Camera-type eye (tissue), 1 donor: ENCODE data around the gene MAMLD1. TPM values are rescaled to one million over a fixed set of nuclear protein-coding genes. Genes with fewer than 3 reads are reported as not detected.

Experiments used
- total RNA-seq: library from RNA; depleted of rRNA; stranded (reverse); fragments of >200 nt; gene quantifications from one replicate; pipeline ENCODE4 v1.2.3, GENCODE V29; 2014

MAMLD1 gene
- total RNA-seq, result 5.6 TPM

DNA sequence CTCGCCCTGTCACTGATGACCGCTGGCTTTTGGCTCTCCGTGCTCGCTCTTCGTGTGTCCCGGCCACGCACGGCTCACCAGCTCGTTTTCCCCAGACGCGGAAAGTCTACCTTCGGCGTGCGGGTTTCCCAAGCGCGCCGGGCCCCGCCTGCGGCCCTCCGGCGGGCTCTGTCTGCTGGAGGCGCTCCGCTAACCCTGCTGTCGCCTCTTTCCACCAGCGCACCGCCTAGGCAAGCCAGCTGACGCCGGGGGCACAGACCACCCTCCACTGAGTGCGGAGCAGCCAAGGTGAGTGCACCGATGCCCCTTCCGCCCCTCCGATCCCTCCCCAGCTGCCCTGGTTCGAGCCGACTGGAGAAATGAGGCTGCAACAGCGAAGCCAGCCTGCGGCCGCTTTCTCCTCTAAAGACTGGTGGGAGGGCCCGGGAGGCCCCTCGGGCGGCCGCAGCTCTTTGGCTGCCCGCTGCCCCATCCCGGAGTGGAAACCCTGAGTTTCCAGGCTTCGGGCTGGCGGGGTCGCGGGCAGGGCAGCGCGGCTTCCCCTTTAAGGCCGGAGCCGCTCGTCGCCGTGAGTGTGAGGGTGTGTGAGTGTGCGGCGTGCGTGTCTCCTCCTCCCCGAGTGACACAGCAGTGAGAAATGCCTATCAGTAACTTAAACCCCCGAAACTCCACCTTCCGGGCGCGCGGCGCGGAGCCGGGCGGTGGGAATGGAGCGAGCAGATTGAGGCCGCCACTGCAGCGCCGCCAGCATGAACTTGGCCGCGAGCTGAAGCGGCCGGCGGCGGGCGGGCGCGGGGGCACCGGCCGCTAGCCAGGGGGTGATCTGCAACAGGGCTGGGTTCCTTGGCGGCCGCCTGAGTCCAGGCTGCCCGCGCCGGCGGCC lies at the start of gene MAMLD1:
TSS of gene MAMLD1 (plus strand) at position 719 of the 883 bp plus-strand sequence. CDS start 82,200 bp downstream, outside the sequence.

Other genes starting within 250 kb of the MAMLD1 start
- gene MTM1, start 205.3 kb downstream of the MAMLD1 start, total RNA-seq, result 19.0 TPM